Chondrocyte (in vitro differentiated cells): ENCODE results near the gene CAMSAP3. TPM values are rescaled to one million over a fixed set of nuclear protein-coding genes. Genes with fewer than 3 reads are reported as not detected.

Source experiments
- DNase-seq: peaks from one replicate; pipeline ENCODE4 v3.0.0; 2021; ENCODE audit warnings: mixed read lengths, low spot score
- H3K27ac Mint-ChIP-seq: one replicate; pipeline ENCODE4 v1.8.0; 2021; ENCODE audit warnings: mild to moderate bottlenecking, moderate library complexity, mixed read lengths; ENCODE audit not compliant: unreplicated experiment
- H3K27me3 Mint-ChIP-seq: 2 replicates; pipeline ENCODE4 v1.8.0; 2021; ENCODE audit warnings: low read depth, mixed read lengths
- H3K36me3 Mint-ChIP-seq: 2 replicates; pipeline ENCODE4 v1.8.0; 2021; ENCODE audit warnings: low read depth, mixed read lengths
- H3K4me1 Mint-ChIP-seq: 2 replicates; pipeline ENCODE4 v1.8.0; 2021; ENCODE audit warnings: low read depth, mild to moderate bottlenecking, mixed read lengths
- H3K4me3 Mint-ChIP-seq: one replicate; pipeline ENCODE4 v1.8.0; 2021; ENCODE audit warnings: mild to moderate bottlenecking, moderate library complexity, mixed read lengths; ENCODE audit not compliant: unreplicated experiment
- H3K9me3 Mint-ChIP-seq: 2 replicates; pipeline ENCODE4 v1.8.0; 2021; ENCODE audit warnings: low read depth, mixed read lengths
- total RNA-seq: library from RNA; stranded (reverse); gene quantifications from 3 replicates; pipeline ENCODE4 v1.2.1, GENCODE V29; 2021
- TF ChIP-seq, protein P1 (sequence below): fragments of 200-600 bp; sonication (generic); IDR thresholded peaks from 2 replicates; pipeline ENCODE4 v1.5.0; 2021; ENCODE audit warnings: antibody characterized with exemption, mild to moderate bottlenecking, moderate library complexity

Gene CAMSAP3
- total RNA-seq, 1 donor from 2014 or later: 0.42 TPM

DNA sequence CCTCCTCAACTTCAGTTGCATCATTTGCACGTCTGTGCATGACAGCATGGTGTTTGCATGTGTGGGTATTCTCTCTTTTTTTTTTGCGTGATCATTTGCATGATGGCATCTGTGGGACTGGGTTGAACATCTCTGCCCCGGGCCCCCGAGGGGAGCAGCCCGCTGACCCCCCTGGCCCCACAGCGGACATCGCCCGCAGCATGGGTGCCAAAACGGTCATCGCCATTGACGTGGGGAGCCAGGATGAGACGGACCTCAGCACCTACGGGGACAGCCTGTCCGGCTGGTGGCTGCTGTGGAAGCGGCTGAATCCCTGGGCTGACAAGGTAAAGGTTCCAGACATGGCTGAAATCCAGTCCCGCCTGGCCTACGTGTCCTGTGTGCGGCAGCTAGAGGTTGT, 37.0 kb upstream of the CAMSAP3 start:
- Mint-ChIP-seq H3K4me1 (no peaks in the 10 kb centered on the region), H3K27me3 (no peaks in the 10 kb centered on the region), H3K9me3 (no peaks in the 10 kb centered on the region), H3K4me3 (no peak overlapping the region), H3K27ac (no peak overlapping the region), H3K36me3 (peaks cover 38% of the 10 kb centered on the region)
- TF ChIP-seq, protein P1, sequence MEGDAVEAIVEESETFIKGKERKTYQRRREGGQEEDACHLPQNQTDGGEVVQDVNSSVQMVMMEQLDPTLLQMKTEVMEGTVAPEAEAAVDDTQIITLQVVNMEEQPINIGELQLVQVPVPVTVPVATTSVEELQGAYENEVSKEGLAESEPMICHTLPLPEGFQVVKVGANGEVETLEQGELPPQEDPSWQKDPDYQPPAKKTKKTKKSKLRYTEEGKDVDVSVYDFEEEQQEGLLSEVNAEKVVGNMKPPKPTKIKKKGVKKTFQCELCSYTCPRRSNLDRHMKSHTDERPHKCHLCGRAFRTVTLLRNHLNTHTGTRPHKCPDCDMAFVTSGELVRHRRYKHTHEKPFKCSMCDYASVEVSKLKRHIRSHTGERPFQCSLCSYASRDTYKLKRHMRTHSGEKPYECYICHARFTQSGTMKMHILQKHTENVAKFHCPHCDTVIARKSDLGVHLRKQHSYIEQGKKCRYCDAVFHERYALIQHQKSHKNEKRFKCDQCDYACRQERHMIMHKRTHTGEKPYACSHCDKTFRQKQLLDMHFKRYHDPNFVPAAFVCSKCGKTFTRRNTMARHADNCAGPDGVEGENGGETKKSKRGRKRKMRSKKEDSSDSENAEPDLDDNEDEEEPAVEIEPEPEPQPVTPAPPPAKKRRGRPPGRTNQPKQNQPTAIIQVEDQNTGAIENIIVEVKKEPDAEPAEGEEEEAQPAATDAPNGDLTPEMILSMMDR: no peak
- no peak for DNase-seq

DNA sequence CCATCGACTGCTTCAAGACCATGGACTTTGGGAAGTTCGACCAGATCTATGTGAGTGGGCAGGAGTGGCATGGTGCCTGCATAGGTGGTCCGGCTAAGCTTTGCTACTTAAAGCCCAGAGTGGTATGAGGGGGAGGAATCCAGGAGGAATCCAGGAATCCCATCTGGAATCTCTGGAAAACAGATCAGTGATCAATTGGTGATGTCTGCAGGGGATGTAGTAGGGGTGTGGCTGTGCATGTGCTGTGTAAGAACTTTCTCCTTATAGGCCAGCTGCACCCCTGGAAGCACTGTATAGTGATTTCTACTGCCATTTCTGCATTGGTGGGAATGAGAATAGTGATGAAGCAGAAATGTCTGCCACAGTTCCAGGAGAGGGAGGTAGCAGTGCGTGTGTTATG, 36.6 kb upstream of the CAMSAP3 start:
- TF ChIP-seq, protein P1: no peak
- Mint-ChIP-seq H3K27me3 (no peaks in the 10 kb centered on the region), H3K9me3 (no peaks in the 10 kb centered on the region), H3K36me3 (peaks cover 38% of the 10 kb centered on the region), H3K4me1 (no peaks in the 10 kb centered on the region), H3K4me3 (no peak overlapping the region), H3K27ac (no peak overlapping the region)
- DNase-seq: no peak

DNA sequence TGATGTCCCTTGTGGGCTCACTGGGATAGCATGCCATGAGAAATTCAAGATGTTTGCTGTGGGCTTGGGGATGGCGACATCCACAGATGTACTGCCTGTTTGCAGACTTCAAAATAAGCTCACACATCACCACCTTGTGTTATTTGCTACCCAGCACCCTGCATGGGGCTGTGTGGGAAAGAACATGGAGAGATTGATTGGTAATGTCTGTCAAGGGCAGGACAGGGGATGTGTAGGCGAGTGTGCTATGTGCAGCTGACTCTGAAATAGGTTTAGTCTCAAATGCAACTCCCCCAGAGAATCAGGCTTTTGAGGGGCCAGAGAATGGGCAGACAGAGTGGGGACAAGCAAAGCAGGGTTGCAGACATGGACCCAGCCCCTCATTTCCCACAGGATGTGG, 35.4 kb upstream of the CAMSAP3 start:
- DNase-seq: no peak
- H3K9me3 Mint-ChIP-seq: no peaks in the 10 kb centered on the region
- peaks cover 39% of the 10 kb centered on the region for H3K36me3 Mint-ChIP-seq
- no peak overlapping the region for H3K4me3 Mint-ChIP-seq
- no peaks in the 10 kb centered on the region for H3K4me1 Mint-ChIP-seq
- no peak overlapping the region for H3K27ac Mint-ChIP-seq
- no peaks in the 10 kb centered on the region for H3K27me3 Mint-ChIP-seq
- TF ChIP-seq, protein P1: no peak

DNA sequence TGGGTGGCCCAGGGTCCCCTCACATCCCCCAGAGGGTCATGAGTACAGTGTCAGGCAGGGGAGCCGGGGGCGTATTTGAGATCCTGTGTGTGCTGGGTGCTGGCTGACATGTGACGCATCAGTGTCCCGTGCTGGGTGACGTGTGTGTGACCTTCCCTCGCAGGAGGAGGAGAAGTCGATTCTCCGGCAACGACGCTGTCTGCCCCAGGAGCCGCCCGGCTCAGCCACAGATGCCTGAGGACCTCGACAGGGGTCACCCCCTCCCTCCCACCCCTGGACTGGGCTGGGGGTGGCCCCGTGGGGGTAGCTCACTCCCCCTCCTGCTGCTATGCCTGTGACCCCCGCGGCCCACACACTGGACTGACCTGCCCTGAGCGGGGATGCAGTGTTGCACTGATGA, 34.3 kb upstream of the CAMSAP3 start:
- Mint-ChIP-seq H3K4me1 (no peaks in the 10 kb centered on the region), H3K9me3 (no peaks in the 10 kb centered on the region), H3K4me3 (no peak overlapping the region), H3K36me3 (peaks cover 37% of the 10 kb centered on the region), H3K27ac (no peak overlapping the region), H3K27me3 (no peaks in the 10 kb centered on the region)
- TF ChIP-seq, protein P1: no peak
- DNase-seq: no peak

DNA sequence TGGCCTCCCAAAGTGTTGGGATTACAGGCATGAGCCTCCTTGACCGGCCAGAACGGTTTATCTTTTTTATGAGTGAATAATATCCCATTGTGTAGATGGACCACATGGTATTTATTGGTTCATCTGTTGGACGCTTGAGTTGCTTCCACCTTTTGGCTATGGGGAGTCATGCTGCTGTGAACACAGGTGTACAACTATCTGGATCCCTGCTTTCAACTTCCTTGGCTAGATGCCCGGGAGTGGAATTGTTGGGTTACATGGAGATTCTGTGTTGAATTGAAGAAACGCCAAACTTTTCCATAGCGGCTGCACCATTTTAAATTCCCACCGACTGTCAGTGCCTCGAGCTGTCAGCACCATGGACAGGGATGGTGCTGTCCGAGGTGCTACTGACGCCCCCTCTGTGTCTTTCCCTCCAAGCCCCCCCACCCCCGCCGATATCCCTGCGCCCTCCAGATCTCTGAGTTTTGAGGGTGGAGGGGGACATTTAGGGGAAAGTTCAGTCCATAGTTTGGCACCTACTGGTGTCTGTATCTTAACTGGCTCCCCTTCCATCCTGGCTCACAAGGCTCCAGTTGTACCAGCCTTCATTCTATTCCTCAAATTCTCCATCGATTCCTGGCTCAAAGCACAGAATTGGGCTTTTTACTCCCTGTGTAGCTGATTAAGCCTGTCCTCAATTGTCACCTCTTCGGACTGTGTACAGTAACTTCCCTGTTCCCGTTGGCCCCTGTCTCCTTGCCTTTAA, 32.8 kb upstream of the CAMSAP3 start:
- H3K4me3 Mint-ChIP-seq: no peak overlapping the region
- H3K27me3 Mint-ChIP-seq: no peaks in the 10 kb centered on the region
- no peak for DNase-seq
- no peaks in the 10 kb centered on the region for H3K4me1 Mint-ChIP-seq
- H3K27ac Mint-ChIP-seq: no peak overlapping the region
- TF ChIP-seq, protein P1: no peak
- H3K36me3 Mint-ChIP-seq: peaks cover 31% of the 10 kb centered on the region
- H3K9me3 Mint-ChIP-seq: no peaks in the 10 kb centered on the region
